Upper lobe of left lung (tissue), 6 donors: ENCODE data around the gene NAA60. TPM values are rescaled to one million over a fixed set of nuclear protein-coding genes. Genes with fewer than 3 reads are reported as not detected.

Experiments
- ATAC-seq, 2 donors: fragments of 200-7000 bp; cut with Tn5 transposase; one replicate each; pipeline ENCODE4 v1.9.1; 2022; ENCODE audit warnings: mild to moderate bottlenecking in 2 of 2, moderate library complexity in 2 of 2; ENCODE audit not compliant: low FRiP score in 2 of 2
- DNase-seq, 2 donors: peaks; one replicate each; pipeline ENCODE4 v3.0.0-alpha.2; 2019 to 2020
- H3K27ac ChIP-seq, 4 donors: fragments of 200-600 bp; sonication (generic); one replicate each; pipeline ENCODE4 v1.5.1; 2016 to 2019
- H3K27me3 ChIP-seq, 4 donors: fragments of 200-600 bp; sonication (generic); one replicate each; pipeline ENCODE4 v1.5.1; 2017 to 2019
- H3K36me3 ChIP-seq, 4 donors: fragments of 200-600 bp; sonication (generic); one replicate each; pipeline ENCODE4 v1.5.1; 2016 to 2019
- H3K4me1 ChIP-seq, 4 donors: fragments of 200-600 bp; sonication (generic); one replicate each; pipeline ENCODE4 v1.5.1; 2018 to 2019
- H3K4me3 ChIP-seq, 4 donors: fragments of 200-600 bp; sonication (generic); one replicate each; pipeline ENCODE4 v1.5.1; 2017 to 2019; ENCODE audit warnings: mild to moderate bottlenecking in 2 of 4, moderate library complexity in 1 of 4
- H3K9me3 ChIP-seq, 4 donors: fragments of 200-600 bp; sonication (generic); one replicate each; pipeline ENCODE4 v1.5.1; 2018 to 2019
- EP300 ChIP-seq, 4 donors: sonication (generic); formaldehyde crosslinking; IDR thresholded peaks; one replicate each; pipeline ENCODE4 v1.5.1; 2017; ENCODE audit warnings: antibody characterized with exemption in 4 of 4, control low read depth in 2 of 4
- POLR2A ChIP-seq, 4 donors: fragments of 450-650 bp; IDR thresholded peaks; one replicate each; pipeline ENCODE4 v1.5.1; 2016 to 2017; ENCODE audit warnings: antibody characterized with exemption in 4 of 4, mild to moderate bottlenecking in 2 of 4
- POLR2AphosphoS5 ChIP-seq, 2 donors: sonication (generic); formaldehyde crosslinking; IDR thresholded peaks; one replicate each; pipeline ENCODE4 v1.5.1; 2017; ENCODE audit warnings: antibody characterized with exemption in 2 of 2
- WGBS, 2 donors: methylation state at CpG; one replicate each; pipeline ENCODE4 v1.1.5; 2017 to 2018; 5-methylcytosine and 5-hydroxymethylcytosine counted together
- total RNA-seq, 6 donors: library from RNA; depleted of rRNA in 4 of 6; stranded (reverse); fragments of >200 nt in 4 of 6; gene quantifications; one replicate each; pipeline versions ENCODE4 v1.1.0 to v1.2.1, GENCODE V29; 2016 to 2021
- TF ChIP-seq, protein P1 (sequence below), 6 experiments: fragments of 450-650 bp in 4 of 6; fragments of 200-600 bp in 2 of 6; sonication (generic) in 2 of 6; IDR thresholded peaks; one replicate each; pipeline ENCODE4 v1.5.1; 2016 to 2019; ENCODE audit warnings: antibody characterized with exemption in 6 of 6
- donor health status: DM: no; HTN: no; CAD: no; lungs with moderate emphysema.
- donor health status: DM: no; HTN: yes; CAD: no; lungs with severe emphysema.

The NAA60 gene
- total RNA-seq, 6 donors from 2014 or later = 33.0 to 77.5 (median 54.6) TPM

DNA sequence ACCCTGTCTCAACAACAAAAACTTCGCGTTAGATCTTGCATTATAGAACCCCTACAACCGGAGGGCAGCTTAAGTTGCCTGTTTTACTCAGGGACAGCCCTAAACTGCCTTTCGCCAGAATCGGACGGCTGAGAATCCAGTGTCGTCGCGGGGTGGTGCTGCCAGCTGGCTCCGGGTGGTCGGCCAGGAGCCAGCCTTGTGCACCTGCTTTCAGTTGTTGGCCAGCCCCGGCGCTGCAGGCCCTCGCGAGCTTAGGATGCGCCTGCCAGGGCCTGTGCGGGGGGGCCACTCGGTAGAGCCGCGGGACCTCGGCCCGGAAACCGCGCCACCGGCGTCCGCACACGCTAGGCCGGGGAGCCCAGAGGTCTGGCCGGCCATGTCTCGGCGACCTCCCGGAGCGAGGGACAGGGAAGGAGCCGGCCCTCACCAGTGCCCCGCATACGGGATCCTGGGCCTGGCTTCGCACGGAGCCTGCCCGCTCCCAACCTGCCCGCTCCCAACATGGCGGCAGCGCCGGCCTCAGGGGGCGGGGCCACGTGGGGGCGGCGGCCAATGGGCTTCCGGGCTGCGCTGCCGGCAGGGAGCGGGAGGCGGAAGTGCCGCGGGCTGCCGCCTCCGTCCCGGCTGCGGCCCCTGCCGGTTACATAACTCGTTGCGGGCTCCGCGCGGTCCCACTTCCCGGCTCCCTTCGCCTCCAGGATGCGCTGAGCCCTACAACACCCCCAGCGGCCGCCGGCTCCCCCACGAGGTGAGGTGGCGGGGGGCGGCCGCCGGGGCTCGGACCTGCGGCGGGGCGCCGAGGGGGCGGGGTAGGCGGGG is 14.2 kb downstream of the NAA60 start:
- no peaks in the 10 kb centered on the region for H3K27me3 ChIP-seq
- no peaks in the 10 kb centered on the region for H3K36me3 ChIP-seq
- TF ChIP-seq, protein P1, sequence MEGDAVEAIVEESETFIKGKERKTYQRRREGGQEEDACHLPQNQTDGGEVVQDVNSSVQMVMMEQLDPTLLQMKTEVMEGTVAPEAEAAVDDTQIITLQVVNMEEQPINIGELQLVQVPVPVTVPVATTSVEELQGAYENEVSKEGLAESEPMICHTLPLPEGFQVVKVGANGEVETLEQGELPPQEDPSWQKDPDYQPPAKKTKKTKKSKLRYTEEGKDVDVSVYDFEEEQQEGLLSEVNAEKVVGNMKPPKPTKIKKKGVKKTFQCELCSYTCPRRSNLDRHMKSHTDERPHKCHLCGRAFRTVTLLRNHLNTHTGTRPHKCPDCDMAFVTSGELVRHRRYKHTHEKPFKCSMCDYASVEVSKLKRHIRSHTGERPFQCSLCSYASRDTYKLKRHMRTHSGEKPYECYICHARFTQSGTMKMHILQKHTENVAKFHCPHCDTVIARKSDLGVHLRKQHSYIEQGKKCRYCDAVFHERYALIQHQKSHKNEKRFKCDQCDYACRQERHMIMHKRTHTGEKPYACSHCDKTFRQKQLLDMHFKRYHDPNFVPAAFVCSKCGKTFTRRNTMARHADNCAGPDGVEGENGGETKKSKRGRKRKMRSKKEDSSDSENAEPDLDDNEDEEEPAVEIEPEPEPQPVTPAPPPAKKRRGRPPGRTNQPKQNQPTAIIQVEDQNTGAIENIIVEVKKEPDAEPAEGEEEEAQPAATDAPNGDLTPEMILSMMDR (IDR thresholded peaks at IDR 0.05) = peak; percentile 55 to 85 (median 80)
- TF ChIP-seq EP300 (IDR thresholded peaks at IDR 0.05) (no peak), POLR2A (IDR thresholded peaks at IDR 0.05) (peak in 3 of 4 donors; percentile 47 to 83 (median 71)), POLR2AphosphoS5 (IDR thresholded peaks at IDR 0.05) (peak; percentile 61 to 65)
- no peaks in the 10 kb centered on the region for H3K9me3 ChIP-seq
- peak overlapping the region; percentile 70 to 96 (median 86) for H3K4me3 ChIP-seq
- ATAC-seq (peak; percentile 95 to 99), DNase-seq (peak; percentile 91 to 99)
- H3K4me1 ChIP-seq = peaks cover 29 to 56% (median 44%) of the 10 kb centered on the region in 4 donors
- H3K27ac ChIP-seq = peak overlapping the region; percentile 96 to 99 (median 98)
- WGBS, 2 donors = 0 to 1% methylated on average over 20 to 27 of the region's 83 CpGs

DNA sequence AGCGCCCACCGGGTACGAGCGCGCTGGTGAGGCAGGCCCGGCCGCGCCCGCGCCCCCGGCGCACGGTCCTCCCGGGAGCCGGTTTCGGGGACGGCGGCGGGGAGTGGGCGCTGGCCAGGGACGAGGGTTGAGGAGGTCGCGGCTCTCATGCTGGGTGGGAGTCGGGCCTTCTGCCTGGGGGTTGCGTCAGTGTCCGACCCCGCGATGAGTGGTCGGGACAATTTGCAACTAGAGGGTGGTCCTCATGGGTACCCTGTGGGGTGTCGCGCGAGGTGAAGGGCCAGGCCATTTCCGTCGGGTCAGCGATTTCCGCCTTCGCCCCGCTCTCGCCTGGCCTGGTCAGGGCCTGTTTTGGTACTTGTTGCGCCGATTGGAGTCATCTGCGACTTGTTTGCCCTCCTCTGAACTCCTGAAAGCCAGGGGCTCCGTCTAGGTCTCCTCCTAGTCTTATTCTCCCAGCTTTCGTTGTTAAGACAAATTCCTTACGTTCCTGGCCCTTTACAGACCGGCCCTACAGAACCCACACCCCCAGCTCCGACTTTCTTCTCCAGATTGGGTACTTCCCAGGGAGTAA is 14.9 kb downstream of the NAA60 start:
- TF ChIP-seq POLR2A (IDR thresholded peaks at IDR 0.05) = no peak
- TF ChIP-seq, protein P1 (IDR thresholded peaks at IDR 0.05) = no peak
- no peak for TF ChIP-seq EP300 (IDR thresholded peaks at IDR 0.05)
- TF ChIP-seq POLR2AphosphoS5 (IDR thresholded peaks at IDR 0.05) = no peak
- H3K36me3 ChIP-seq = no peaks in the 10 kb centered on the region
- H3K27me3 ChIP-seq = no peaks in the 10 kb centered on the region
- H3K4me1 ChIP-seq = peaks cover 32 to 56% (median 44%) of the 10 kb centered on the region in 4 donors
- no peaks in the 10 kb centered on the region for H3K9me3 ChIP-seq
- ATAC-seq (peak; percentile 28 to 40), DNase-seq (no peak)
- WGBS, 2 donors = 0 to 1% methylated on average over 8 to 15 of the region's 47 CpGs
- peak overlapping the region; percentile 70 to 96 (median 86) for H3K4me3 ChIP-seq
- peak overlapping the region; percentile 96 to 99 (median 98) for H3K27ac ChIP-seq

DNA sequence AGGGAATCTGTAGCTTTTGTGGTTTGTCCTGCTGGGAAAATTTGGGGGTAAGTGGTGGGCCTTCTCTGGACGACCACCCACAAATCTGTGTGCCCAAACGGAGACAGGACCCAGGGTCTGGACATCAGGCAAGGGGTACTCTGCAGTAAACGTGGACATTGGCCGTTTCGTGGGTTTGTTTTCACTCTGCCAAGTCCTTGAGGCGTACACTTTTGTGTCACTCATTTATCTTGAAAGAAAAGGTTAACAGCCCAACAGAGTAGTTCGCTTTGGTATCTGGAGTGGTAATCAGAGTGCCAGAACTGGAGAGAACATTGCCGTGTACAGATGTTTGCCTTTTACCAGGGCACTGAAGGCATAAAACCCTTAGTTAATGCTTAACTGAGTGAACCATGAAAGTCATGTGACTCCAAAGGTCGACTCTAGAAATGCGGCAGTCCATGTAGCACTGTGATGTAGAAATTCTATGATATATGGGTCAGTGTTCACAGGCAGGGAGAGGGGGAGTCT is 15.4 kb downstream of the NAA60 start:
- Histone ChIP-seq H3K4me1 (peaks cover 33 to 56% (median 45%) of the 10 kb centered on the region in 4 donors), H3K9me3 (no peaks in the 10 kb centered on the region), H3K36me3 (no peaks in the 10 kb centered on the region), H3K27ac (peak overlapping the region; percentile 96 to 99 (median 98)), H3K27me3 (no peaks in the 10 kb centered on the region), H3K4me3 (peak overlapping the region; percentile 70 to 96 (median 86))
- DNase-seq = peak in 1 of 2 donors; percentile 53
- peak; percentile 1 to 76 for ATAC-seq
- WGBS, 2 donors = 10 to 12% methylated on average over 9 to 10 of the region's 10 CpGs
- TF ChIP-seq, protein P1 (IDR thresholded peaks at IDR 0.05) = no peak
- TF ChIP-seq EP300 (IDR thresholded peaks at IDR 0.05) = no peak
- TF ChIP-seq POLR2A (IDR thresholded peaks at IDR 0.05) = peak in 1 of 4 donors; percentile 35
- peak in 1 of 2 donors; percentile 21 for TF ChIP-seq POLR2AphosphoS5 (IDR thresholded peaks at IDR 0.05)

DNA sequence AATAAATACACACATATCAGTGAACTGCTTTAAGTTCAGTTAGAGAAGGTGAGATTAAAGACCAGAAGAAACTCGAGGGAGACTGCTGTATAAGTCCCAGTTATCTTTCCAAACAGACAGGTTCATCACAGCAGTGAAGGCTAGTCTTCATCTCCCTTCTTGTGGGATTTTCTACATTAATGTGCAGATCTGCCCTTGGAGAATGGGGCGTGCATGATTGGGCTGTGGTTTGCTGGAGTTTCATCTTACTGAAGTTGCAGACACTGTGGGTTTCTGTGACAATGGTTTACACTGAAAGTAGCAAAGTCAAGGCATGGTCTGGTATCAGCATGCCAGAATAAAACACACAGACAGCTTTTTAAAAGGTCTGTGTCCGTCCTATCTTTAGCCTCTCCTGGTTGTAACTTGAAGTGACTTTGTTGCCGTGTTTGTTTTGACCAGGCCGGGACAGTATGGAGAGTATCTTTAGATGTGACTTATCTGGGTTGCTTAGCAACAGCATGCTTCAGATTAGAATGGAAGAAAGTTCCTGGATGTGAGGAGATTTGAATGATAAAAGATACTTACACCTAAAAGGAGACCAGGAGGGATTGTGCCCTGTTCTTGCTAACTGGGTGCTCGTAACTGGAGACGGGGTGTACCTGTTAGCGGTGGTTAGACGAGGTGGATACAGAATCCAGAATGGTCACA is 16.1 kb downstream of the NAA60 start:
- WGBS, 2 donors = 65 to 67% methylated on average over 9 of the region's 9 CpGs
- DNase-seq (no peak), ATAC-seq (no peak)
- peak overlapping the region in 3 of 4 donors; percentile 79 to 96 (median 93) for H3K4me3 ChIP-seq
- no peaks in the 10 kb centered on the region for H3K27me3 ChIP-seq
- no peaks in the 10 kb centered on the region for H3K9me3 ChIP-seq
- peak overlapping the region; percentile 96 to 99 (median 98) for H3K27ac ChIP-seq
- H3K4me1 ChIP-seq = peaks cover 39 to 62% (median 50%) of the 10 kb centered on the region in 4 donors
- no peaks in the 10 kb centered on the region for H3K36me3 ChIP-seq
- TF ChIP-seq POLR2AphosphoS5 (IDR thresholded peaks at IDR 0.05) (no peak), EP300 (IDR thresholded peaks at IDR 0.05) (no peak), POLR2A (IDR thresholded peaks at IDR 0.05) (no peak)
- TF ChIP-seq, protein P1 (IDR thresholded peaks at IDR 0.05) = no peak
